ENCODE measurements around the gene NUP42.

NUP42 gene

DNA sequence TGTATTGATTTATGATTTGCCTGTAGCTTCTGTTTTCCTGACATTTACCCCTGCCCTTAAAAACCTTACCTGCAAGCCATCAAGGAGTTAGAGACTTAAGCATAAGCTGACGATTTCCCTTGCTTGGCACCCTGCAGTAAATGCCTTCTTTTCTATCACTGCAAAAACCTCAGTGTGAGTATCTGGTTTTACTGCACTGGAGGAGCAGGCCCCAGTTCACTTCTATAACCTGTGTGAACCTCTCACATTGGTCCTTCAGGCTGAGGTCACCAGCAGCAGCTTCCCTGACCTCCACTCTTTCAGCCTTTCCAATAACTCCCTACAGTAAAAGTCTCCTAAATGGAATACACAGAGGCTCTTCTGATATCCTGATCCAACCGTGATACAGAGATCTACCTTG lies 30.5 kb downstream of the NUP42 start:
- TF ChIP-seq, protein P1, sequence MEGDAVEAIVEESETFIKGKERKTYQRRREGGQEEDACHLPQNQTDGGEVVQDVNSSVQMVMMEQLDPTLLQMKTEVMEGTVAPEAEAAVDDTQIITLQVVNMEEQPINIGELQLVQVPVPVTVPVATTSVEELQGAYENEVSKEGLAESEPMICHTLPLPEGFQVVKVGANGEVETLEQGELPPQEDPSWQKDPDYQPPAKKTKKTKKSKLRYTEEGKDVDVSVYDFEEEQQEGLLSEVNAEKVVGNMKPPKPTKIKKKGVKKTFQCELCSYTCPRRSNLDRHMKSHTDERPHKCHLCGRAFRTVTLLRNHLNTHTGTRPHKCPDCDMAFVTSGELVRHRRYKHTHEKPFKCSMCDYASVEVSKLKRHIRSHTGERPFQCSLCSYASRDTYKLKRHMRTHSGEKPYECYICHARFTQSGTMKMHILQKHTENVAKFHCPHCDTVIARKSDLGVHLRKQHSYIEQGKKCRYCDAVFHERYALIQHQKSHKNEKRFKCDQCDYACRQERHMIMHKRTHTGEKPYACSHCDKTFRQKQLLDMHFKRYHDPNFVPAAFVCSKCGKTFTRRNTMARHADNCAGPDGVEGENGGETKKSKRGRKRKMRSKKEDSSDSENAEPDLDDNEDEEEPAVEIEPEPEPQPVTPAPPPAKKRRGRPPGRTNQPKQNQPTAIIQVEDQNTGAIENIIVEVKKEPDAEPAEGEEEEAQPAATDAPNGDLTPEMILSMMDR (IDR thresholded peaks at IDR 0.05; ENCODE audit: extremely low read depth, missing control alignments) = no peak
- DNase-seq (ENCODE audit: low spot score) = no peak

DNA sequence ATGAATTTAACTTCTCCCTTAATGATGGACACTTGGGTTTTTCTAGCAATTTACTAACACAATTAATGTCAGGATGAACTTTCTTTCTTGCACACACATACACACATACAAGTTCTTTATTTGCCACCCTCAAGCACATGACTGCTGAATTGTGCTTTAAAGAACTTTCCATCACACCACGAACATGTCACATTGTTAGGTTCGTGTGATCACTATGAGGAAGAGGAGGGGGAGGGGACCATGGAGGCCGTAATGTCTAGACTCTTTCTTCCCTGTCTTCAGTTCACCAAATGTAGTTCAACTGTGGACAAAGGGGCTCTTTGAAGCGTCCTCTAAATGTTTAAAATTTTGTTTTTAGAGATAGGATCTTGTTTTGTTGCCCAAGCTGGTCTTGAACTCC lies 31.0 kb downstream of the NUP42 start:
- TF ChIP-seq, protein P1 (IDR thresholded peaks at IDR 0.05; ENCODE audit: extremely low read depth, missing control alignments) = no peak
- no peak for DNase-seq (ENCODE audit: low spot score)

DNA sequence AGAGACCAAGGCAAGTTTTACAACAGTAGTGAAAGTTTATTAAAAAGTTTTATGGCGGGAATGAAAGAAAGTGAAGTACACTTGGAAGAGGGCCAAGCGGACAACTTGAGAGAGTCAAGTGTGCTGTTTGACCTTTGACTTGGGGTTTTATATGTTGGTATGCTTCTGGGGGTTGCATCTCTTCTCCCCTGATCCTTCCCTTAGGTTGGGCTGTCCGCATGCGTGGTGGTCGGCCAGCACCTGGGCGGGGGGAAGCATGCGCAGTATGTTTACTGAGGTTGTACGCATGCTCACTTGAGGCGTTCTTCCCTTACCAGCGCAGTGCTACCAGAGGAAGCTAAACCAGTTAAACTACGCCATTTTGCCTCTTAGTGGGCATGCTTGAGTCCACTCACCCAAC lies 31.9 kb downstream of the NUP42 start:
- TF ChIP-seq, protein P1 (IDR thresholded peaks at IDR 0.05; ENCODE audit: extremely low read depth, missing control alignments) = no peak
- DNase-seq (ENCODE audit: low spot score) = no peak

DNA sequence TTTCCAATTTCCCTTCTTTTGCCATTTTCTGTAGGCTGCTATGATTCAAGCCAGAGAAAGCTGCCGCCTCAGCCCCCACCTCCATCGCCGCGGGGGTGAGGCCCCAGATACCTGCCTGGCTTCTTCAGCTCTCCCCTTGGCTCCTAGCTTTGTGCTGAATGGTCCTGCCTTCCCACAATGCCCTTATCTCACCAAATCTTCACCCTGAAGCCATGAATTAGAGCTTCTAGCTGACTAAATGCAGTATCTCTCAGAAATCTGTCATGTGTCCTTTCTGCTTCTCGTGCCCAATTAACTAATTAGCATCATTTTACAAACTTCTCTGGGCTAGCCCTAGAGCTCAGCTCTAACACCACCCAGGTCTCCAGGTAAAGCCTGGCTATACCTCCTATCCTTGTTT lies 32.6 kb downstream of the NUP42 start:
- TF ChIP-seq, protein P1 (IDR thresholded peaks at IDR 0.05; ENCODE audit: extremely low read depth, missing control alignments) = no peak
- no peak for DNase-seq (ENCODE audit: low spot score)

DNA sequence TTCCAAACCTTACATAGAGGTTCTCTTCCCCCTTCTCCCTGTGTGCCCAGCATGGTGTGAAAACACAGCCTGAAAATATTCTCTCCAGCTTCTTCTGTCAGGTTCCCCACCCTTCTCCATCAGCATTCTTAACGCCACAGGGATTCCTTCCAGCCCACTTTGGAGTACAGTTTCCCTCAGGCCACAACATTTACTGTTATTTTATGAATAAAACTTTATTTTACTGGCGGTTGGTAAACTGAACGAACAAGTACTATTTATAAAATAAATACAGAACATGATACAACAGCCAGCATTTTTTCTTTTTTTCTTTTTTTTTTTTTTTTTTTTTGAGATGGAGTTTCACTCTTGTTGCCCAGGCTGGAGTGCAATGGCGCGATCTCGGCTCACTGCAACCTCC lies 33.1 kb downstream of the NUP42 start:
- TF ChIP-seq, protein P1 (IDR thresholded peaks at IDR 0.05; ENCODE audit: extremely low read depth, missing control alignments) = no peak
- no peak for DNase-seq (ENCODE audit: low spot score)

DNA sequence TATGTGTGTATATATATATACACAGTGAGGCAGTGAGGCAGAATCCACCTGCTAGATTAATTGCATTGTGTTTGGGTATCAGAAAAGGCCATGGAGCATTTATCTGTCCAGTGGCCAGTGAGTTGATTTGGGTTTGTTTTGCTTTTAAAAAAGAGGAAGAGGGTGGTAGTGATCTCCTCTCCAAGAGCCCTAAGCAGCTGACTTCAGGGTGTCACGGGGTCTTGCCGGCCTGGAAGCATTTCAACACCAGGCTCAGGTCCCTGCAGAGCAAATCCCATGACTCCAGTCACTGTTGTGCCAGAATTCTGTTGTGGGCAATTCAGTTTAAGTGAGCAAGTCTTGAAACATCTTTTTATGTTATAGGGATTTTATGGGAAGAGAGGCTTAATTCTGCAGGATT lies 34.2 kb downstream of the NUP42 start:
- DNase-seq (ENCODE audit: low spot score) = no peak

DNA sequence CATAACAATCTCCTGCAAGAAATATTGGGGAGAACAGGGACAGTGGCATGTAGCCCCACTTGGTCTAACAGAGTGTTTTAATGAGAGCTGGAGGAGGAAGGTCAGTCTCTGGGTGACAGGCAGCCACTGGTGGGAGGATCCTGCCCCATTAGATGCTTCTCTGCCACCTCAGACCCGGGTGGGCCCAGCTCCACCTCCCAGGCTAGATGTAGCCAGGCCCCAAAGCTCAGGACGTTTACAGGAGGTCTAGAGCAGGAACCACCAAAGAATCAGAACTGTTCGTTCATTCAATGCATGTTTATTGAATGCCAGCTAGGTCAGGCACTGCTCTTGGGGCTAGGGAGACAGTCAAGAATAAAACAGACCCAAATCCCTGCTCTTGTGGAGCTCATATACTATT lies 36.3 kb downstream of the NUP42 start:
- no peak for DNase-seq (ENCODE audit: low spot score)
- TF ChIP-seq, protein P1 (IDR thresholded peaks at IDR 0.05; ENCODE audit: extremely low read depth, missing control alignments) = no peak

More for the DNA sequence above, 34.2 kb downstream of the NUP42 start:
- TF ChIP-seq, protein P1 (IDR thresholded peaks at IDR 0.05; ENCODE audit: extremely low read depth, missing control alignments) = no peak
